Measurements from ENCODE around the gene PCDH12. TPM values are rescaled to one million over a fixed set of nuclear protein-coding genes. Genes with fewer than 3 reads are reported as not detected.
A peak's percentile ranks its signal among the peaks of the same experiment; 100 is the strongest.

The PCDH12 gene
- total RNA-seq, 1 experiment from 2014 or later = 0.15 TPM

DNA sequence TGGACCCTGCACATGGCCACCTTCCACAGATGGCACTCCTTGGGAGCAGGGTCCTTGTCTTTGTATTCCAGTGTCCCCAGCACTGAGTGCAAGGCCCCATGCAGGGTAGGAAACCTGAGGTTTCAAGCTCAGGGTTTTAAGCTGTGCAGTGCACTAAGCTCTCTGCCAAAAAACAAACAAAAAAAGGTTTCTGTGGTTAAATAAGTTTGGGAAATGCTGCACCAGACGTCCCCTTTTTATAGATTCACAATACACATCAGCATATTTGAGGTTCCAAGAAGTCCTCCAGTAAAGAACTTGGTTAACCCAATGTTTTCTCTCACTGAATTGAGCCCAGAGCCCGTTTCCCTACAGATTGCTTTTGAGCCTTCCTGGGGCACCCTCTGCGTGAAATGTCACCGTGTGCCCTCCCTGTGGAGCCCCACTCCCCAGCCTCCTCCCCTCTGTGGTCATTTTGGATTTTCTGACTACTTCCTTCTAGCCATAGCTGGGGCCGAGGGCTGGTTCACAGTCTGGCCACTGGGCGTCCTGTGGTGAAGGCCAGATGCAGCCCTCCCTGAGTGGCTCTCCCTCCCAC lies 17.2 kb downstream of the PCDH12 start:
- no TSS peak for BruUV-seq (replicated peaks)
- TF ChIP-seq EZH2 (IDR thresholded peaks at IDR 0.05; ENCODE audit: low read length, unreplicated experiment) (no peak), EZH2phosphoT487 (IDR thresholded peaks at IDR 0.05; ENCODE audit: borderline replicate concordance, low read length) (no peak)
- TF ChIP-seq, protein P1, sequence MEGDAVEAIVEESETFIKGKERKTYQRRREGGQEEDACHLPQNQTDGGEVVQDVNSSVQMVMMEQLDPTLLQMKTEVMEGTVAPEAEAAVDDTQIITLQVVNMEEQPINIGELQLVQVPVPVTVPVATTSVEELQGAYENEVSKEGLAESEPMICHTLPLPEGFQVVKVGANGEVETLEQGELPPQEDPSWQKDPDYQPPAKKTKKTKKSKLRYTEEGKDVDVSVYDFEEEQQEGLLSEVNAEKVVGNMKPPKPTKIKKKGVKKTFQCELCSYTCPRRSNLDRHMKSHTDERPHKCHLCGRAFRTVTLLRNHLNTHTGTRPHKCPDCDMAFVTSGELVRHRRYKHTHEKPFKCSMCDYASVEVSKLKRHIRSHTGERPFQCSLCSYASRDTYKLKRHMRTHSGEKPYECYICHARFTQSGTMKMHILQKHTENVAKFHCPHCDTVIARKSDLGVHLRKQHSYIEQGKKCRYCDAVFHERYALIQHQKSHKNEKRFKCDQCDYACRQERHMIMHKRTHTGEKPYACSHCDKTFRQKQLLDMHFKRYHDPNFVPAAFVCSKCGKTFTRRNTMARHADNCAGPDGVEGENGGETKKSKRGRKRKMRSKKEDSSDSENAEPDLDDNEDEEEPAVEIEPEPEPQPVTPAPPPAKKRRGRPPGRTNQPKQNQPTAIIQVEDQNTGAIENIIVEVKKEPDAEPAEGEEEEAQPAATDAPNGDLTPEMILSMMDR (conservative IDR thresholded peaks at IDR 0.05; ENCODE audit: low read depth, low read length) = no peak
- no peak overlapping the region for H3K27ac ChIP-seq (ENCODE audit: low read length)
- H3F3A ChIP-seq (ENCODE audit: low read length, unreplicated experiment) = no peaks in the 10 kb centered on the region
- no peak overlapping the region for H3K4me3 ChIP-seq (ENCODE audit: low read length)
- H3K9ac ChIP-seq (ENCODE audit: low read length) = no peak overlapping the region
- H3K36me3 ChIP-seq (ENCODE audit: low read depth, low read length) = no peaks in the 10 kb centered on the region; the same call in 1 of the 2 replicates
- no peaks in the 10 kb centered on the region for H4K20me1 ChIP-seq (ENCODE audit: low read length)
- no peaks in the 10 kb centered on the region for H3K4me1 ChIP-seq (ENCODE audit: insufficient read depth, low read length)
- ATAC-seq = peak; percentile 39
- no peak overlapping the region for H3K4me2 ChIP-seq (ENCODE audit: low read length)
- no peaks in the 10 kb centered on the region for H3K79me2 ChIP-seq (ENCODE audit: low read length)
- CTCF ChIA-PET = interaction anchor here (0.6 kb wide), 1 partner anchor 51 kb away, joined by 3 read pairs; no protein-coding TSS in a partner anchor
- POLR2A ChIA-PET (ENCODE audit: unreplicated experiment) = no interaction called here
- no peak for DNase-seq
- no peak overlapping the region for H2AFZ ChIP-seq (ENCODE audit: low read length)
- no peaks in the 10 kb centered on the region for H3K27me3 ChIP-seq (ENCODE audit: low read length)
- intact Hi-C loops (cut with micrococcal nuclease) = no loop called here
- no peaks in the 10 kb centered on the region for H3K9me3 ChIP-seq (ENCODE audit: low read length)
- no peaks in the 10 kb centered on the region for H3K9me2 ChIP-seq (replicated peaks; ENCODE audit: low read length)

DNA sequence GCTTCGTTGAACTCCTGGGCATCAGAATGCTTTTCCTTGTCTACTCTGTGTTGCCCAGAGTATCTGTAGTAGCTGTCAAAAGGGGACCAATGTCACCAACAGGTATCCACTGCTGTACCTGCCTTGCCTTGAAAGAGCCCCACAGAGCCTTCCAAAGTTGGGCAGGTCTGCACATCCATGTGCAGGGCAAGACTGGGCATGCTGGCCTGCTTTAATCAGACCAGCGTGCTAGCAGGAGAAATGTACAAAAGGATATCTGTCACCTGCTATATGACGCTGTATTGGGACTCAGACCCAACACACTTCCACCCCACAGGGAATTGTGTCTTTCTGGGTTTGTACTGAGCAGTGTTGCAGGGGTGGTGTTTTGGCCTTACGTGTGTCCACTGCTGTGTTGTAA lies 22.5 kb downstream of the PCDH12 start:
- POLR2A ChIA-PET (ENCODE audit: unreplicated experiment) = no interaction called here

More for the DNA sequence above, 22.5 kb downstream of the PCDH12 start:
- Histone ChIP-seq H3K4me1 (ENCODE audit: insufficient read depth, low read length) (no peaks in the 10 kb centered on the region), H3K9me3 (ENCODE audit: low read length) (no peaks in the 10 kb centered on the region), H4K20me1 (ENCODE audit: low read length) (no peaks in the 10 kb centered on the region), H3K27ac (ENCODE audit: low read length) (no peak overlapping the region), H3K79me2 (ENCODE audit: low read length) (no peaks in the 10 kb centered on the region), H3K9me2 (replicated peaks; ENCODE audit: low read length) (no peaks in the 10 kb centered on the region), H3K9ac (ENCODE audit: low read length) (no peak overlapping the region), H3K27me3 (ENCODE audit: low read length) (no peaks in the 10 kb centered on the region), H2AFZ (ENCODE audit: low read length) (no peak overlapping the region), H3K4me3 (ENCODE audit: low read length) (no peak overlapping the region), H3F3A (ENCODE audit: low read length, unreplicated experiment) (no peaks in the 10 kb centered on the region), H3K36me3 (ENCODE audit: low read depth, low read length) (peaks cover 4% of the 10 kb centered on the region), H3K4me2 (ENCODE audit: low read length) (no peak overlapping the region)
- intact Hi-C loops (cut with micrococcal nuclease) = no loop called here
- no peak for TF ChIP-seq EZH2phosphoT487 (IDR thresholded peaks at IDR 0.05; ENCODE audit: borderline replicate concordance, low read length)
- TF ChIP-seq, protein P1 (conservative IDR thresholded peaks at IDR 0.05; ENCODE audit: low read depth, low read length) = no peak
- no peak for TF ChIP-seq EZH2 (IDR thresholded peaks at IDR 0.05; ENCODE audit: low read length, unreplicated experiment)
- DNase-seq (no peak), ATAC-seq (no peak)
- CTCF ChIA-PET = no interaction called here
- BruUV-seq (replicated peaks) = no TSS peak
